NCI-H2171 treated with DMSO at 0.1 percent for 48 hours (cell line): ENCODE measurements around the gene PPP4R2.

ENCODE experiments used
- DNase-seq: peaks from one replicate; lab custom pipeline; 2025; lab: John Stamatoyannopoulos, UW

PPP4R2 gene

DNA sequence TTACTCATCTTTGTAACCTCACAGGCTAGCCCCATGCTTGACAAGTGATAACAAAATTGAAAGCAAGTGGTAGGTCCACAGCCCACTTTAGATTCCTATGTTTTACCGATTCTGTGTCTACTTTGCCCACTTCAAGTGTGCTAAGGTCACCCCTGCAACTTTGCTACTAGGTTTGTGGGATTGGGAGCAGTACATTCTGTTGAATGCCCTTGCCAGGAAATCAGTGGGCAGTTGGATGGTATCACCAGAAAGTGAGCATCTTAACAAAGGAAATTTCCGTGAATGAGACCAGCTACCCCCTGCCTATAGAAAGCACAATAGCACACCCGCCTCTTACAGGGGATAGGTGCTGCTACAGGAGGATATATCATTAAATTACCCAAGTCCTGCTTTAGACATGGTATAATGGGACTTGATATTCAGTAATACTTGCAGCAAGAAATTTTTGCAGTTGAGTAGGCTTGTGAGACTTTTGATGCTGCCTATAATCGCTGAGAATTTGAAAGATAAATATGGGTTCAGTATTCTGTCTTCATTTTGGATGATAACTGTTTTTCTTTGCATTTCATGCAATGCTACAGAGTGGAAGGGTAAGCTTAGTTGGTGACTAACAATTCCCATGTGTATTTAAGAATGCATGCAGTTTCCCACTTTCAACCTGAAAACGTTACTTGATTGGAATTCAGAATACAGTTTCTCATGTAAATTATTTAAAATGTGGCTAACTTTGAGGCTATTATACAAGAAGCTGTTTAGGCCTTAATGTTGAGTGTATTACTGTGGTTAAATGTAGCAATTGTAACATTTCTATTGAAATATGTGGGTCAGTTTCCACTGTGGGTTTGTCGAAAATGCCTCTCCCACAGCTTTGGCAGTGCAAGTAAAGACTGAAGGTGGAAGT is 74.3 kb downstream of the PPP4R2 start:
- no peak for DNase-seq

DNA sequence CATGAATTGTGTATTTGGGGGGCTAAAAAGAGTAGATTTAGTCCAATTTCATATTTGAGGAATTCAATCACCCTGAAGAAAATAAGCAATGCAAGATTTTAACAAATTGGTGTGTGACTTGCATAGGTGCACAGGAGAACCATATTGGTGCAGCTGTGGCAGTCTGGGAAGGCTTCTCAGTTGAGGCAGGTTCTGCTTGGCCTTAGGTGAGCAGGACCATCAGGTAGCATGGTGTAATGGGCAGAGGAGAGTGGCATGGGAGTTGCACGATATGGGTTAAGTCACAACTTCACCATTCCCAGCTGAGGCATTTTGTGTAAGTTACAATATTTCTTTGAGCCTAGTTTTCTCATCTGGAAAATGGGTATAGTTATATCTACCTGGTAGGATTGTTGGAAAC is 75.3 kb downstream of the PPP4R2 start:
- DNase-seq: no peak

- no peak for DNase-seq
Measured at GRCh38 chr3:73072634-73073033, 76.0 kb downstream of the PPP4R2 start.

DNA sequence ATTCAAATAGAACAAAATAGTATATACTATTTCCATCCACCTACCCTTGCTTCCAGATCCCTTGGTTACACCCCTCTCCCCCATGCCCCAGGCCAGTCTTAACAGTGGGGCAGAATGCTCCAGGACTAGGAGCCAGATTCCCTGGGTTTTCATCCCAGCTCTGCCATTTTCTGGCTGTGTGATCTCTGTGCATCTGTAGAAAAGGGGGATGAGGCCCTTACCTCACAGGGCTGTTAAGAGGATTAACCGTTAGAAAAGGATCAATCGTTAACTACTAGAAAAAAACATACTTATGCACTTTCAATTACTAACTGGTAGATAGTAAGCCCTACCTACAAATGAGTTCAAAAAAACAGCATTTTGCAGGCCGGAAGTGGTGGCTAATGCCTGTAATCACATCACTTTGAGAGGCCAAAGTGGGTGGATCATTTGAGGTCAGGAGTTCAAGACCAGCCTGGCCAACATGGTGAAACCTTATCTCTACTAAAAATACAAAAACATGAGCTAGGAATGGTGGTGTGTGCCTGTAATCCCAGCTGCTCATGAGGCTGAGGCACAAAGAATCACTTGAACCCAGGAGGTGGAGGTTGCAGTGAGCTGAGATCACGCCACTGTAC is 76.6 kb downstream of the PPP4R2 start:
- no peak for DNase-seq

DNA sequence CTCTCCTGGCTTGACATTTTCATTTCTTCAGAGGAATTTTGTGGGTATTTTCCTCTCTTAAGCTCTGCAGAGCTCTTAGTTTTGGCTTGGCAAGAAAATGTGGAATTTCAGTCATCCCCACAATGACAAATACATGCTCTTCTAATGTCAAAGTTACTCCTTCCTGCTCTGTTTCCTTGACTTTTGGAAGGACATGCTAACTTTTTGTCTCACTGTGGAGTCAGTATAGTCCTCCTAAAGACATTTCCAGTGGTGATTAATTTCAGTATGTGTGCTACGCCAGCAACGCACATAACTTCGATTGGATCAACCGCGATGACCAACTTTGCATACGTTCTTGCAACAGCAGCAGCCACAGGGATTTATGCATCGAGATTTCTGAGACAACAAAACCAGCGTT is 78.2 kb downstream of the PPP4R2 start:
- DNase-seq: no peak

GRCh38 chr3:73080216-73080966 is 83.8 kb downstream of the PPP4R2 start:
- peak; percentile 88 for DNase-seq

DNA sequence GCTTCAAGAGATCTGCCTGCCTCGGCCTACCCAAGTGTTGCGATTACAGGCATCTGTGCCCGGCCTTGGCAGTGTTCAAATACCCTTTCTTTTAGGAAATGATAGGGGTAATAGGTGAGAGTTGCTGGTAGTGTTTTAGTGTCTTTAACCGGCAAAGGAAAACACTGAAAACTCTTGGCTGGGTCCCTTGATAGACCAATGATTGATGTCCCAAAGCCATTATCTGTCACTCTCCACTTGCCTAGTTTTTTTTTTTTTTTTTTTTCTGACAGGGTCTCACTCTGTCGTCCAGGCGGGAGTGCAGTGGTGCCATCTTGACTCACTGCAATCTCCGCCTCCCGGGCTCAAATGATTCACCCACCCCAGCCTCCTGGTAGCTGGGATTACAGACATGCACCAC is 84.5 kb downstream of the PPP4R2 start:
- no peak for DNase-seq

- no peak for DNase-seq
Measured at GRCh38 chr3:73084170-73084569, 87.6 kb downstream of the PPP4R2 start.

DNA sequence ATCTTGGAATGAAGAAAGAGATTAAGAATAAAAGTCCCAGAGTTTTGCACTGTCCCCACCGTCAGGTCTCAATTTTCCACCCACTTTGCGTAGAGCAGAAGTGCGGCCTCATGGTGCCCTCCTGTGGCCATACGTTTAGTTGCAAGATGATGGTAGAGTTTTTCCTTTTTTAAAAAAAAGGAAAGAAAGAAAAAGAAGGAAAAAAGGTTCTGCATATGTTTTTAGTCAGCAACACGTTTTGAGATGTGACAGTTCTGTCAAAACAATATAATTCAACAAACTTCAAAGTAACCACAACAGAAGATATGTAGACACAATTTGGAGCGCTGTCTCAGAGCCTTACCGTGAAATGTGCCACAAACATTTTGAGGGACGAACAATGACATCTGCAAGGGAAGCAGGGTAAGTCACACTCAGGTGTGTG is 89.5 kb downstream of the PPP4R2 start:
- peak; percentile 31 for DNase-seq

DNA sequence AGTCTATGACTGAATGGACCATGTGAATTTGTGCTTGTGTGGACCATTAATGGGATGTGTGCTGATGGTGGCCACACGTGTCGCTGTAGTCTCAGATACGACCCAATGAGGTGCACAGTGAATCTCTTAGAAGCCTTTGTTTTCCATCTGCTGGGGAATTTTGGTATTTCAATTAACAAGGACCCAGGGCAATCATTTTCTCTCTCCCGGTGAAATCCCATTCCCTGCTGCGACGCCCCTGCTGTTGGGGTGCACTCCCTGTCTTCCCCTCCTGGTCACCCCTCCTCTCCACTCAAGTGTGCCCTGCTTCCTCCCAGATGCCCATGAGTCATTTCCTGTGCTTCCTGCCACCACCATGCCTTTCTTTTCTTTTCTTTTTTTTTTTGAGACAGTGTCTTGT is 97.5 kb downstream of the PPP4R2 start:
- DNase-seq: peak; percentile 63

DNA sequence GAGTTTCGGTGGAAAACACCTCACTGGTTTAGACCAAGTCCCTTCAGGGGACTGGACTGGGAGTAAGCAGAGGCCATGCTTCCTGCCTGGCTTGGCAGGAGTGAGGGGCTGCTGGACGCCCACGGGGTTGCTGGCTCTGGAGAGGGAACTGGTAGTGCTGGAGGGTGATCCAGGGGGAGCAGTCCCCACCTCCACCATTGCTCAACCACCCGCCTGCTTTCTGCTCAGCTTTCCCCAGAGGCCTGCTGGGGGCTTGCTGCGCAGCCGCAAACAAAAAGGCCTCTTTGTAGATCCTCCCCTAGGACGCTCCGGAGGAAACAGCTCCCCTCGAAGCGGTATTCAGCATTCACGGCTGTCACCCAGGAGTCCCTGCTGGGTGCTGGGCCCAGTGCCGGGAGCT is 98.3 kb downstream of the PPP4R2 start:
- DNase-seq: no peak

DNA sequence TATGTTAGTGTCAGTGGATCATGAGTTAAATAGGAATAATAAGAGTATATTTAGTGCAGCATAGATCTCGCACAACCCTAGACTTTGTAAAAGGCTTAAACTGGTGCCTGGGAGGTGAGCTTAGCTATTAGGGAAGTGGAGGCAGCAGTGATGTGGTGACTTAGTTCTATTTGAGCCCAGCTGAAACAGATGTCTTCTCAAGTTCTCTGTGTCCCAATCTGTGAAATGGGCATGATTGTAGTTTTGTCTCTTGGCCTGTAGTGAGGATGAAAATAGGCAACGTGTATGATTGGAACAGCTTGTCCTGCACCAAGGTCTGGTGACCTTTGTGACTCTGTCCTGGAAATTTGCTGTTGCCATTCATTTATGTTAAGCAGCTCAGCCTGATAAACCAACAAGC is 99.6 kb downstream of the PPP4R2 start:
- DNase-seq: no peak

DNA sequence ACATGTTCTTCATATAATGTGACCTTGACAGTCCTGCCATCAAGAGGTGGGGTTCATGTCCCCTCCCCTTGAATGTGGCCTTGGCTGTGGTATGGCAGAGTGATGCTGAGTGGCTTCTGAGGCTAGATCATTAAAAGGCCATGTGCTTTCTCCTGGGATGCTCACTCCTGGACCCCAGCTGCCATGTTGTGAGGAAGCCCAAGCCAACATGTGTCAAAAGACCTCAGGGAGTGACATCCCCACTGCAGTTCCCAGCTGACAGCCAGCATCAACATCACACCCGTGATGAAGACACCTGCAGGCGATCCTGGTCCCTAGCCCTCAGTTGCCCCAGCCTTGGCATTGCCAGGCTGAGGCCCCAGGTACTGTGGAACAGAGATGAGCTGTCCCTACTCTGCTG is 101.4 kb downstream of the PPP4R2 start:
- DNase-seq: no peak

- no peak for DNase-seq
Measured at GRCh38 chr3:73098873-73099272, 102.3 kb downstream of the PPP4R2 start.

GRCh38 chr3:73100741-73101559 is 104.3 kb downstream of the PPP4R2 start:
- peak; percentile 59 for DNase-seq

- no peak for DNase-seq
Measured at GRCh38 chr3:73101881-73102280, 105.3 kb downstream of the PPP4R2 start.

DNA sequence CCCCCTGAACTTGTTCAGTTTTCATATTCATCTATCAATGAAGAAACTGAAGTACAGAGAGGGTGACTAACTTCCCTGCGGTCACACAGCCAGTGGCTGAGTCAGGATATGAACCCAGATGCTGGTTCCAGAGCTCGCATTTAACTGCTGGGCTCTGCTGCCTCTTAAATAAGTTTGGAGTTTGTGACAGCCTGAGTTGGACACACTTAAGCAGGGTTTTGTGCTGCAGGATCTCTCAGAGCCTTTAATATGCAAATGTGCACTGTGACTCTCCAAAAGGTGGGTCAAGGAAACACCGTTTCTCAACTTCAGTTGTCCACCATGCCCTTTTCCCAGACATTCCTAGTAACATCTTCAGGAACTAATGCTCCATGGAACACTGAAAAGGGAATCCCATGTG is 110.6 kb downstream of the PPP4R2 start:
- no peak for DNase-seq

DNA sequence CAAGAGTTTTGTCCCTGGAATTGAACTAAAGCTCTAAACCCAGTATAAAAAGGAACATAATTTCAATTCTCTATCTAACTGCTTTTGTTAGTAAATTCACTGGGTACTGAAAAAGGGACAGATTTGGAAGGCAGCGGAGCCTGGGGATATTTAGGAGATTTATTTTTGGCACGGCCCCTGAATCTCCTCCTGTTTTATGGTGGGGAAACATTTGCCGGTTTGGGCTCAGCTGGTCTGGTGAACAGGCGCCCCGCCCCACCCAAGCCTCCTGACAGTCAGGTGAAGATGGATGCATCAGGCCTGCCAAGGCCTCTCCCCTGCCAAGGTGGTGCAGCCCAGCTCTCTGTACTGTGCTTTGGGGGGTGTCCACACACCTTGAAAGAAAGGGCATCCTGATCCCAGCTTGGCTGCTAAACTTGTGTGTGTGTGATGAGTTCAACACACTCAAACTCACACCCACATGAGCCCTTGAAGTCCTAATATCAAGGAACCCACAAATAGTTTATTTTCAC is 111.1 kb downstream of the PPP4R2 start:
- DNase-seq: no peak

- DNase-seq: no peak
Measured at GRCh38 chr3:73108750-73109149, 112.1 kb downstream of the PPP4R2 start.

DNA sequence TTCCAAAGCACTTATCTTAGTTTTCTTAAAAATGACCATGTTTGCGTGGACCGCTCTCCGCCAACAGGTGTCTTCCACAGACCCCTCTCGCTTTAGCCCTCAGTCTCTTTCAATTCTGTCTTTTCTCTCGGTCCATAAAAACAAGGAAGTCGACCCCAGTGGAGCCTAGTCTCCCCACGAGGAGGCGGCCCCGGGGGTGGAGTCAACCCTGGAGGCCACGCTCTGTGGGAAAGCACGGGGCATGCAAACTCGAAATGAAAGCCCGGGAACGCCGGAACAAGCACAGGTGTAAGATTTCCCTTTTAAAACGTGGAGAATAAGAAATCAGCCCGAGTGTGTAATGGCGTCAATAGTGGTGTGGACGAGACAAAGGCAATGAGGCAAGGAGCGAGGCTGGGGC is 113.9 kb downstream of the PPP4R2 start:
- DNase-seq: no peak

GRCh38 chr3:73114711-73115110 is 118.1 kb downstream of the PPP4R2 start:
- DNase-seq: peak; percentile 2

DNA sequence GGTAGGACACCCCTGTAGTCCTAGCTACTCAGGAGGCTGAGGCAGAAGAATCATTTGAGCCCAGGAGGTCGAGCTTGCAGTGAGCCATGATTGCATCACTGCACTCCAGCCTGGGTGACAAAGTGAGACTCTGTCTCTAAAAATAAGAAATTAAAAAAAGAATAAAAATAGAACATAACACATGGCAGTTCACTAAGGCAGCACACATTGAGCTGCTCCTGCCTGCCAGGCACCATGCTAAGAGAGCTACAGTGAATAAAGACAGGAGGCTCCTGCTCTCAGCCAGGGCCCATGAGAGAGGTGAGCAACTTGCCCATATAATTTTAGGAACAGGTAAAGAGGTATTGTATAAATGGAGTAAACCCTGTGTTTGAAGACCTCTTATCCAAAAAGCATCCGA is 119.2 kb downstream of the PPP4R2 start:
- no peak for DNase-seq
